IPS-18a (cell line): ENCODE results near the gene PARP3.
"Not testable (repeated sequence)": the region's sequence is repeated elsewhere in the genome, so short reads cannot be mapped to it uniquely, and the experiment has no call there.

Experiments used
- H3K27ac ChIP-seq: one replicate; pipeline ENCODE4 v1.5.1; 2013; ENCODE audit warnings: low read length
- H3K27me3 ChIP-seq: one replicate; pipeline ENCODE4 v1.6.1; 2013; ENCODE audit warnings: mild to moderate bottlenecking, low read length; ENCODE audit not compliant: control insufficient read depth, insufficient read depth
- H3K36me3 ChIP-seq: one replicate; pipeline ENCODE4 v1.6.1; 2013; ENCODE audit warnings: low read depth, low read length; ENCODE audit not compliant: control insufficient read depth
- H3K4me1 ChIP-seq: one replicate; pipeline ENCODE4 v1.6.1; 2013; ENCODE audit warnings: low read depth, low read length; ENCODE audit not compliant: control insufficient read depth
- H3K4me3 ChIP-seq: one replicate; pipeline ENCODE4 v1.5.1; 2013; ENCODE audit warnings: low read length
- H3K9ac ChIP-seq: one replicate; pipeline ENCODE4 v1.6.1; 2013; ENCODE audit warnings: mild to moderate bottlenecking, low read length, moderate library complexity
- H3K9me3 ChIP-seq: one replicate; pipeline ENCODE4 v1.6.1; 2013; ENCODE audit warnings: low read depth, low read length; ENCODE audit not compliant: control insufficient read depth

Gene PARP3

GRCh38 chr3:51986010-51986947 is 44.1 kb downstream of the PARP3 start:
- Histone ChIP-seq H3K4me3 (no peak overlapping the region), H3K27ac (no peak overlapping the region), H3K9me3 (no peaks in the 10 kb centered on the region), H3K4me1 (peaks cover 18% of the 10 kb centered on the region), H3K9ac (no peak overlapping the region), H3K36me3 (no peaks in the 10 kb centered on the region), H3K27me3 (no peaks in the 10 kb centered on the region)

GRCh38 chr3:51987568-51987967 is 45.4 kb downstream of the PARP3 start:
- no peaks in the 10 kb centered on the region for H3K27me3 ChIP-seq
- peaks cover 12% of the 10 kb centered on the region for H3K36me3 ChIP-seq
- no peak overlapping the region for H3K9ac ChIP-seq
- H3K27ac ChIP-seq: no peak overlapping the region
- H3K4me3 ChIP-seq: no peak overlapping the region
- H3K9me3 ChIP-seq: no peaks in the 10 kb centered on the region
- peaks cover 15% of the 10 kb centered on the region for H3K4me1 ChIP-seq

- Histone ChIP-seq H3K4me1 (peaks cover 13% of the 10 kb centered on the region), H3K9ac (no peak overlapping the region), H3K27ac (no peak overlapping the region)
These were observed 46.4 kb downstream of the PARP3 start for GRCh38 chr3:51988286-51989146.

GRCh38 chr3:51990501-51990971 is 48.4 kb downstream of the PARP3 start:
- H3K36me3 ChIP-seq: peaks cover 37% of the 10 kb centered on the region
- H3K9ac ChIP-seq, H3K4me3 ChIP-seq, H3K4me1 ChIP-seq, H3K9me3 ChIP-seq, H3K27me3 ChIP-seq, H3K27ac ChIP-seq: not testable (repeated sequence)

More at GRCh38 chr3:51988286-51989146, 46.4 kb downstream of the PARP3 start:
- H3K36me3 ChIP-seq: peaks cover 20% of the 10 kb centered on the region
- H3K9me3 ChIP-seq: no peaks in the 10 kb centered on the region
- no peak overlapping the region for H3K4me3 ChIP-seq
- no peaks in the 10 kb centered on the region for H3K27me3 ChIP-seq

- Histone ChIP-seq H3K9me3 (no peaks in the 10 kb centered on the region), H3K27ac (no peak overlapping the region), H3K27me3 (no peaks in the 10 kb centered on the region), H3K9ac (no peak overlapping the region), H3K36me3 (peaks cover 37% of the 10 kb centered on the region), H3K4me1 (peaks cover 5% of the 10 kb centered on the region), H3K4me3 (no peak overlapping the region)
These were observed 50.0 kb downstream of the PARP3 start for GRCh38 chr3:51992017-51992682.

GRCh38 chr3:51993657-51994056 is 51.5 kb downstream of the PARP3 start:
- H3K9me3 ChIP-seq, H3K4me3 ChIP-seq, H3K4me1 ChIP-seq, H3K9ac ChIP-seq, H3K27me3 ChIP-seq, H3K27ac ChIP-seq: not testable (repeated sequence)
- peaks cover 37% of the 10 kb centered on the region for H3K36me3 ChIP-seq

GRCh38 chr3:51994530-51994929 is 52.4 kb downstream of the PARP3 start:
- Histone ChIP-seq H3K4me3 (peak overlapping the region; percentile 88), H3K9ac (peak overlapping the region; percentile 94), H3K4me1 (peaks cover 8% of the 10 kb centered on the region), H3K36me3 (peaks cover 37% of the 10 kb centered on the region), H3K9me3 (no peaks in the 10 kb centered on the region), H3K27me3 (no peaks in the 10 kb centered on the region), H3K27ac (no peak overlapping the region)

- Histone ChIP-seq H3K27me3 (no peaks in the 10 kb centered on the region), H3K4me3 (peak within 1 kb of the TSS; percentile 88), H3K36me3 (peaks cover 37% of the 10 kb centered on the region), H3K27ac (peak within 1 kb of the TSS; percentile 96), H3K9me3 (no peaks in the 10 kb centered on the region), H3K4me1 (peaks cover 8% of the 10 kb centered on the region), H3K9ac (peak within 1 kb of the TSS; percentile 94)
These were observed 53.4 kb downstream of the PARP3 start, which contains the start of gene RPL29 for GRCh38 chr3:51995346-51996163. Gene RPL29 (minus strand): TSS chr3:51995895. CDS start chr3:51995461, 434 bp downstream.

- Histone ChIP-seq H3K27ac (no peak overlapping the region), H3K4me1 (peaks cover 12% of the 10 kb centered on the region), H3K9ac (no peak overlapping the region), H3K9me3 (no peaks in the 10 kb centered on the region), H3K36me3 (peaks cover 29% of the 10 kb centered on the region), H3K4me3 (no peak overlapping the region), H3K27me3 (no peaks in the 10 kb centered on the region)
These were observed 55.0 kb downstream of the PARP3 start for GRCh38 chr3:51997172-51997571.

- H3K36me3 ChIP-seq: peaks cover 21% of the 10 kb centered on the region
- H3K4me3 ChIP-seq: no peak overlapping the region
- no peaks in the 10 kb centered on the region for H3K27me3 ChIP-seq
- no peak overlapping the region for H3K27ac ChIP-seq
- H3K4me1 ChIP-seq: peaks cover 18% of the 10 kb centered on the region
- H3K9me3 ChIP-seq: no peaks in the 10 kb centered on the region
- H3K9ac ChIP-seq: no peak overlapping the region
These were observed 55.9 kb downstream of the PARP3 start for GRCh38 chr3:51997935-51998596.
